A673 (cell line): ENCODE data around the gene ANO2. TPM values are rescaled to one million over a fixed set of nuclear protein-coding genes. Genes with fewer than 3 reads are reported as not detected.

Experiments used
- BruUV-seq: library from RNA; stranded (reverse); fragments of 400-500 nt; replicated peaks from 2 replicates; lab custom pipeline; 2021; lab: Mats Ljungman, UMichigan
- CTCF ChIA-PET: fragments of 300-600 bp; sonication (Branson Sonifier 250); formaldehyde crosslinking; loops from one replicate; lab custom pipeline; 2022; ENCODE audit warnings: antibody characterized with exemption; lab: Charles Lee
- POLR2A ChIA-PET: fragments of 300-600 bp; sonication (Branson Sonifier 250); formaldehyde crosslinking; loops from one replicate; lab custom pipeline; 2022; ENCODE audit warnings: antibody characterized with exemption; ENCODE audit not compliant: low non-redundant PET; lab: Charles Lee
- DNase-seq: peaks from one replicate; pipeline ENCODE4 v3.0.0-alpha.2; 2015; ENCODE audit warnings: low spot score
- H3K27ac ChIP-seq: fragments of 200-600 bp; sonication (generic); 2 replicates; pipeline ENCODE4 v1.5.1; 2016; ENCODE audit warnings: mixed run types, low read depth, mild to moderate bottlenecking, mixed read lengths, antibody characterized with exemption, low read length; ENCODE audit not compliant: poor library complexity, severe bottlenecking
- H3K27me3 ChIP-seq: fragments of 200-600 bp; sonication (generic); replicated peaks from 2 replicates; pipeline ENCODE4 v1.6.1; 2017; ENCODE audit warnings: mixed run types, low read depth, mild to moderate bottlenecking, mixed read lengths, antibody characterized with exemption, low read length; ENCODE audit not compliant: insufficient read depth, poor library complexity
- H3K36me3 ChIP-seq: fragments of 200-600 bp; sonication (generic); 2 replicates; pipeline ENCODE4 v1.6.1; 2016; ENCODE audit warnings: mixed run types, mild to moderate bottlenecking, mixed read lengths, antibody characterized with exemption, low read length; ENCODE audit not compliant: insufficient read depth, poor library complexity, severe bottlenecking
- H3K4me1 ChIP-seq: fragments of 200-600 bp; sonication (generic); 2 replicates; pipeline ENCODE4 v1.6.1; 2017; ENCODE audit warnings: mixed run types, mild to moderate bottlenecking, mixed read lengths, antibody characterized with exemption, low read length; ENCODE audit not compliant: insufficient read depth, poor library complexity, severe bottlenecking
- H3K4me3 ChIP-seq: fragments of 200-600 bp; sonication (generic); 2 replicates; pipeline ENCODE4 v1.5.1; 2016; ENCODE audit warnings: low read depth, mixed run types, mild to moderate bottlenecking, mixed read lengths, low read length; ENCODE audit not compliant: poor library complexity, severe bottlenecking
- H3K9me3 ChIP-seq: fragments of 200-600 bp; sonication (generic); 2 replicates; pipeline ENCODE4 v1.6.1; 2016; ENCODE audit warnings: mixed run types, low read depth, mild to moderate bottlenecking, mixed read lengths, antibody characterized with exemption, low read length; ENCODE audit not compliant: poor library complexity, severe bottlenecking
- CTCF ChIP-seq: fragments of 300-800, 200-600 bp; sonication (generic); conservative IDR thresholded peaks from 2 replicates; pipeline ENCODE4 v1.5.1; 2017; ENCODE audit warnings: low read depth, mild to moderate bottlenecking, antibody characterized with exemption, low read length, moderate library complexity, mixed read lengths
- EZH2 ChIP-seq: fragments of 200-600 bp; sonication (generic); IDR thresholded peaks from 2 replicates; pipeline ENCODE4 v1.6.1; 2017; ENCODE audit warnings: borderline replicate concordance, low read depth, mild to moderate bottlenecking, mixed read lengths, antibody characterized with exemption, low read length; ENCODE audit not compliant: poor library complexity, severe bottlenecking
- intact Hi-C: fragments of 100-400 bp; cut with micrococcal nuclease; formaldehyde crosslinking; loops from one replicate; pipeline ENCODE4 v1.10.0; 2022; ENCODE audit not compliant: unreplicated experiment
- total RNA-seq: library from RNA; stranded (reverse); gene quantifications from 2 replicates; pipeline ENCODE4 v1.2.3, GENCODE V29; 2021

ANO2 gene
- total RNA-seq, 1 experiment from 2014 or later: not detected

GRCh38 chr12:5900076-5900475 lies 45.0 kb downstream of the ANO2 start:
- intact Hi-C loops: no loop called here
- Histone ChIP-seq H3K36me3 (no peaks in the 10 kb centered on the region), H3K4me1 (no peaks in the 10 kb centered on the region), H3K27me3 (peaks cover 25% of the 10 kb centered on the region), H3K9me3 (no peaks in the 10 kb centered on the region), H3K27ac (no peak overlapping the region), H3K4me3 (no peak overlapping the region)
- no peak for DNase-seq
- no peak for TF ChIP-seq CTCF
- no peak for TF ChIP-seq EZH2
- ChIA-PET POLR2A (no interaction called here), CTCF (no interaction called here)
- BruUV-seq: no TSS peak

- no peak for TF ChIP-seq CTCF
- no peak for TF ChIP-seq EZH2
- H3K9me3 ChIP-seq: no peaks in the 10 kb centered on the region
- peaks cover 25% of the 10 kb centered on the region for H3K27me3 ChIP-seq
- ChIA-PET POLR2A (no interaction called here), CTCF (no interaction called here)
- H3K4me3 ChIP-seq: no peak overlapping the region
- H3K36me3 ChIP-seq: no peaks in the 10 kb centered on the region
- no peak overlapping the region for H3K27ac ChIP-seq
- intact Hi-C loops: no loop called here
- no peaks in the 10 kb centered on the region for H3K4me1 ChIP-seq
- no TSS peak for BruUV-seq
- DNase-seq: no peak
These were observed 45.4 kb downstream of the ANO2 start for GRCh38 chr12:5899675-5900074.

- TF ChIP-seq CTCF (no peak), EZH2 (no peak)
- no peaks in the 10 kb centered on the region for H3K36me3 ChIP-seq
- DNase-seq: no peak
- no peak overlapping the region for H3K4me3 ChIP-seq
- CTCF ChIA-PET: no interaction called here
- no peak overlapping the region for H3K27ac ChIP-seq
- no peaks in the 10 kb centered on the region for H3K4me1 ChIP-seq
- intact Hi-C loops: no loop called here
- H3K9me3 ChIP-seq: no peaks in the 10 kb centered on the region
- H3K27me3 ChIP-seq: peaks cover 25% of the 10 kb centered on the region
- POLR2A ChIA-PET: no interaction called here
- no TSS peak for BruUV-seq
These were observed 46.2 kb downstream of the ANO2 start for GRCh38 chr12:5898874-5899273.
